Fibroblast of skin of right biceps (primary cell): ENCODE data around the gene THAP8.
"Not testable (repeated sequence)": the region's sequence is repeated elsewhere in the genome, so short reads cannot be mapped to it uniquely, and the experiment has no call there.

Experiments
- DNase-seq: peaks from one replicate; pipeline ENCODE4 v3.0.0-alpha.2; 2013

The THAP8 gene

DNA sequence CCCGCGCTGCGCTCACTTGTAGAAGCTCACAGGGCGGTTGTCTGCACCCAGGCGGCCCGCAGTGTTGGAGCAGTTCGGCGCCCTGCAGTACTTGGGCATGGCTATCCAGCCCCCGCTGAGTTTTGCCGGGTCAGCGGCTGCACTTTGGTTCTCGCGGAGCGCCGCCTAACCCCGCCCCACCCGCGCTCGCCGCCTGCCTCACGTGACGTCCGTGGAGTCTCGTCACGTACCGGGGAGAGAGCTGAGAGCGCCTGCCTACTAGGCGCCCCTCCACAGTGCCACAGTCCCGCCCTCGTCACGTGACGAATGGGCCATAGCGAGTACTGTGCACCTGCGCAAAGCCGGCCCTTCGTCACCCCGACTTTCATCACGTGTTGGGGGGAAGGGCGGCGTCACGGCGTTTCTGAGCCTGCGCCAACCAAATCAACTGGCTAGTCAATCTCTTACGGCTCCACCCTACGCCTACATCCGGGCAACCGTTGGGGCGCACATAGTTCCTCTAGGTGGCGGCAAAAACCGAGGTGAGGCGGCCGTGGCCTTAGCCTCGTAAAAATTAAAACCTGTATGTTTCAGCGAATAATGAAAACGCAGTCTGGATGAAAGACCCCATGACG lies at the start of gene THAP8:
Gene THAP8, minus strand, starts transcription at position 167 of the 614 bp plus-strand sequence. Its CDS starts 68 bp downstream, at position 99.
- DNase-seq = peak; percentile 99

DNA sequence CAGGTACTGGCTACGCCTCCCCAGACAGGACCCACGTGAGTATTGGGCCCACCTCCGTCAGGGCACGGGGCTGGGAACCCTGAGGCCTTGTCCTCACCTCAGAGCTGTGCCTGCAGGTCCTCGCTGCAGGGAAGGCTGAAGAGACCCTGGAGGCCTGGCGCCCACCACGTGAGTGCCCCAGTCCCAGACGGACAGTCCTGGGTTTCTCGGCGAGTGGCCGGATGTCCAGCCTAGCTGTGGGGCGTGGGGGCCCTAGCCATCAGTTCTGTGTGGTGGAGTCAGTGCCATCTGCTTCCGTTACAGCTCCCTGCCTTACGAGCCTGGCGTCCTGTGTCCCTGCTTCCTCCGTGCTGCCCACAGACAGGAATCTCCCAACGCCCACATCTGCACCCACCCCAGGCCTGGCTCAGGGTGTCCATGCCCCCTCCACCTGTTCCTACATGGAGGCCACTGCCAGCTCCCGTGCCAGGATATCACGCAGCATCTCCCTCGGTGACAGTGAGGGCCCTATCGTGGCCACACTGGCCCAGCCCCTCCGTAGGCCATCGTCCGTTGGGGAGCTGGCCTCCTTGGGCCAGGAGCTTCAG lies 49.0 kb upstream of the THAP8 start:
- DNase-seq = no peak

DNA sequence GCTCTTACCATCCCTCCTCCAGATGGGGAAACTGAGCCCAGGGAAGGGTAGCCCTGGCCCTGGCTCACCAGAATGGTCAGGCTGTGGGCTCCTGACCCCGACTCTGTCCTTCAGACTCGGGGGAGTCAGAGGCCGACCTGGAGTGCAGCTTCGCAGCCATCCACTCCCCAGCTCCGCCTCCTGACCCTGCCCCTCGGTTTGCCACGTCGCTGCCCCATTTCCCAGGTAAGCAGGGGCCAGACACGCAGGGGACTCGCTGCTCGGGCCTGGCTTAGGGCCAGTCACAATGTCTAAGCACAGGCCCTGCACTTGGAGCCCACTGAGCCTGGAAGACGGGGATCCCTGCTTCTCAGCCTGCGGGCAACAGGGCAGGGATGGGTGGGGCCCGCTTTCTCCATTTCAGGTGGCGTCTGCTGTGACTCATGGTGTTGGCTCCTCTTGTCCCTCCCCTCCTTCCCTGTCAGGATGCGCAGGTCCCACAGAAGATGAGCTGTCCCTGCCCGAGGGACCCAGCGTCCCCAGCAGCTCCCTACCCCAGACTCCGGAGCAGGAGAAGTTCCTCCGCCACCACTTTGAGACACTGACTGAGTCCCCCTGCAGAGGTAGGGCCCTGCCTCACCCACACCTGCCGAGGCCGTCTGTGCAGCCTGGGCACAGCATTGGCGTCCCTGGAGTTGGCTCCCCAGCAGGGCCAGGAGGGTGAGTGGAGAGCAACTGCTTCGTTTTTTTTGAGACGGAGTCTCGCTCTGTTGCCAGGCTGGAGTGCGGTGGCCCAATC lies 47.7 kb upstream of the THAP8 start:
- DNase-seq = no peak

GRCh38 chr19:36100476-36100875 lies 46.4 kb upstream of the THAP8 start:
- no peak for DNase-seq

DNA sequence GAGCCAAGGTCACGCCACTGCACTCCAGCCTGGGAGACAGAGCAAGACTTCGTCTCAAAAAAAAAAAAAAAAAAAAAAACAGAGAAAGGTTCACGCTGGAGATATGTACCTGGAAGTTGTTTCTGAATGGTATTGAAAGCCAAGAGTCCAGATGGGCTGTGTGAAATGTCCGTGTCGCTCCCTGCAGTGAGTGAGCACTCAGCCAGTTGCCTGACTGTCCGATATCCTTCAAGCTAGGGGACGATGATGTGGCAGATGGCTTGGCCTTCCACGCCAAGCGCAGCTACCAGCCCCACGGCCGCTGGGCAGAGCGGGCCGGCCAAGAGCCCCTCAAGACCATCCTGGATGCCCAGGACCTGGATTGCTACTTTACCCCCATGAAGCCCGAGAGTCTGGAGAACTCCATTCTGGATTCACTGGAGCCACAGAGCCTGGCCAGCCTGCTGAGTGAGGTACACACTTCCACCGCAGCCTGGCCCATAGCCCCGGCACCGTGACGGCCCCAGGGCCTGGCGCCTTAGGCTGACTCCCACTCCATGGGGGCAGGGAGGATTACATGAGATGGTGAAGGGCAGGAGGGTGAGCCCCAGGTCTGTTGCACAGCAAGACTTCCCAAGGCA lies 45.2 kb upstream of the THAP8 start:
- DNase-seq = no peak

GRCh38 chr19:36097036-36097435 lies 43.0 kb upstream of the THAP8 start:
- DNase-seq = no peak

GRCh38 chr19:36093687-36094086 lies 39.6 kb upstream of the THAP8 start:
- no peak for DNase-seq

- no peak for DNase-seq
Observed at GRCh38 chr19:36093146-36093662, 39.1 kb upstream of the THAP8 start.

GRCh38 chr19:36092566-36092965 lies 38.5 kb upstream of the THAP8 start:
- no peak for DNase-seq

- no peak for DNase-seq
Observed at GRCh38 chr19:36090910-36091695, 37.0 kb upstream of the THAP8 start.

- no peak for DNase-seq
Observed at GRCh38 chr19:36089847-36090246, 35.8 kb upstream of the THAP8 start.

DNA sequence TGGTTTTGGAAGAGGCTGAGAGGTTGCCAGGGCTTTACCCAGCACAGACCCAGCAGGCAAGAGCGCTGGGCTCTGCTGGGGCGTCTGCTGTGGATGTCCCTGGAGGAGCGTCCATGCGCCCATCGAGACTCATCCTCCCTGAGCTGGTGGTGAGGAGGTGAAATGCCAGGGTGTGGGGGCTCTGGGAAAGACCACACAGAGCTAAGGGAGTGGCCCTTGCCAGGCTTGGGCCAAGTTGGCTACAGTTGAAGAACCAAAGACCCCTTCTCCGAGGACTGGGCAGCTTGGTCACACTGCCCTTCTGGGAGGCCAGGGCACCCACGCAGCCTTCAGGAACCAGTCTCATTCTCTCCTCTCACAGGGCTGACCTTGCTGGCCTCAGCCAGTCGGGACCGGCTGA lies 32.2 kb upstream of the THAP8 start:
- DNase-seq = no peak

DNA sequence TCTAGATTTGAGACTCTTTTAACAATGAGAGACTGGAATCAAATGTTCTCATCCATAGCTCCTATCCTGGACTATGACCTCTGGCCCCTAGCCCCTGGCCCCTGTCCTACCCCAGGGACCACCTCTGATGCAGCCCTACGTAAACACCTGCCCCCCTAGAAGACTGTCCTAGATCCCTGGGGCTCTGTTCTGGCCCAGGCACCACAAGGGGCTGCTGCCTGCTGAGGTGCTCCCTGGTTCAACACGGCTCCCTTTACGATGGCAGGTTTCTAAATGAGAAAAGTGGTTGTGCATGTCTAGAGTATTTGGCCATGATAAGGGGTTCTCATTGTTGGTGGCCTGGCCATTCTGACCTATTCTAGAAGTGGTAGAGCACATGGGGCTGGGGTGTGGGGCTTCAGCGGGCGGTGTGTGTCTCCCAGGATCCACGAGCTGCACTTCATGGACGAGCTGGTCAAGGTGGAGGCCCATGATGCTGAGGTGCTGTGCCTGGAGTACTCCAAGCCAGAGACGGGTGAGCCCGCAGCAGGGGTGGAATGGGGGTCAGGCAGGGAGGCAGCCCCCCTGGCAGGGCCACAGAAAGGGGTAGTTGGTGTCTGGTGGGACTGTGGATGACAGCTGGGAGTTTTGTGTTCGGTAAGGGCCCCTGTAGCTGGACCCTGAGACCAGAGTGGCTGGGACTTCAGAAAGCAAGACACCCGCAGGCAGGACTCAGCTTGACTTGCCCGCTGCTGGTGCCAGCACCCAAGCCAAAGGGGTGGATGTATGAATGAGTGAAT lies 30.3 kb upstream of the THAP8 start:
- no peak for DNase-seq

DNA sequence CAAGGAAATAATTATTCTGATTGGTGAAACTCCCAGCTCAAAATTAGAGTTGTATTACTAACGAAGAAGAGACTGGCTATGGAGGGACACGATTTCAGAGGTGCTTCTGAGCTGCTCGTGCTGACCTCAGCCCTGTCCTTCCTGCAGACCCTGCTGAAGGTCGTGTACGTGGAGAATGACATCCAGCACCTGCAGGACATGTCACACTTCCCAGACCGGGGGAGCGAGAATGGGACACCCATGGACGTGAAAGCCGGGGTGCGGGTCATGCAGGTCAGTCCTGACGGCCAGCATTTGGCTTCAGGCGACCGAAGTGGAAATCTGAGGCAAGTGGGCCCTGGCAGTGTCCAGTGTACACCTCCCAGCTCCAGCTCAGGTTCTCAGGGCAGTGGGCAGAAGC lies 28.8 kb upstream of the THAP8 start:
- no peak for DNase-seq

DNA sequence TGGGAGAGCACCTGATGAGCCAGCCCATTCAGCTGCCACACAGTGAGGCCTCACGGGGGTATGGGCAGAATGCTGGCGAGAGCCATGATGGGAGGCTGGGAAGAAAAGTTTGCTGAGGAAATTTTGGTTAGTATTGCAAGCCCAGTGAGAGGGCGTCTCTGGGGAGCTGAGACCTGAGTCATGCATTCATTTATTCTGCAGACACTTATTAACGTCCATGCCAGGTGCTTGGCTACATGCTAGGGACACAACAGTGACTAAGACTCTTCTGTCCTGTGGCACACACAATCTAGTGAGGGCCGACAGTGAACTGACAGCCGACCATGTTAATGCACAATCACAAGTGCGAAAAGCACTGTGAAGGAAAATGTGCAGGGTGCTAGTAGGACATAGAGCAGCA lies 27.8 kb upstream of the THAP8 start:
- peak; percentile 9 for DNase-seq

- no peak for DNase-seq
Observed at GRCh38 chr19:36081385-36081784, 27.3 kb upstream of the THAP8 start.

GRCh38 chr19:36079389-36079945 lies 25.4 kb upstream of the THAP8 start:
- DNase-seq = no peak

DNA sequence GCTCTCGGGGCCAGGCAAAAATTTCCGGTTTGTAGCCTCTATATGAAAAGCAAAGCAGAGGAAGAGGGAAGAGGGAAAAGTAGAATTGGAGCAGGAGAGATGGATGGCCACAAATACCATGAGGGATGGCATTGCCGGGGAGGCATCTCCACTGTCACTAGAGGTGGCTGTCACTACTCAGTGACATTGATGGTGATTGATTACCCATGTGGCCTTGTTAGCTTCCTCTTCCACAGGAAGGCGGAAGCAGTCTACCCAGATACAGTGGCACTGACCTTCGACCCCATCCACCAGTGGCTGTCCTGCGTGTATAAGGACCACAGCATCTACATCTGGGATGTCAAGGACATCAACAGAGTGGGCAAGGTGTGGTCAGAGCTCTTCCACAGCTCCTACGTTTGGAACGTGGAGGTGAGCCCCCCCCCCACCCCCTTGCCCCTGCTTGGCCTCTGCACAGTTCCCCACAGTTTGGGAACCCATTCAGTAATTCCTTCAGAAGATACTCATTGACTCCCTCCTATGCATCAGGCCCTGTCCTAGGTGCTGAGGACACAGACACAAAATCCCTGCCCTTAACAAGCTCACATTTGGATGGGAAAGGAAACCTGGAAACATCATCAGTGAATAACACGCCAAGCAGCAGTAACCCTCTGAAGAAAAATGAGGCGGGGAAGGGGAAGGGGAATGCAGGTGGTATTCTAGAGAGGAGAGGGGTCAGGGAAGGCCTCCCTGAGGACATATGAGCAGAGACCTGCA lies 19.2 kb upstream of the THAP8 start:
- no peak for DNase-seq

DNA sequence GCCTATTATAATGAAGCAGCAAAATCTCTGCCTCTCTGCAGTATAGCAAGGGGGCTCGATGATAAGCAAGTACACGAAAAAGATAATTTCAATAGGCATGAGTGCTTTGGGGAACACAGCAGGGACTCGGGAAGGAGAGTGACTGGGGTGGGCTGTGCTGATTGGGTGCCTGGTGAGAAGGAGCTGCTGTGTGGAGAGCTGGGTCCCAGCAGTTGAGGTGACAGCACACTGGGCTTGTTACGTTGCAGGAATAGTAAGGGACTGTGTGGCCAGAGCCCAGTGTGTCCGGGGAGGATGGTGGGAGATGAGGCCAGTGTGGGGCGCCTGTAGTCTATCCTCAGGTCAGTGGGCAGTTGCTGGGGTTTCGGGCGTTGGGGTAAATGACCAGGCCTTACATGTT lies 18.0 kb upstream of the THAP8 start:
- no peak for DNase-seq

DNA sequence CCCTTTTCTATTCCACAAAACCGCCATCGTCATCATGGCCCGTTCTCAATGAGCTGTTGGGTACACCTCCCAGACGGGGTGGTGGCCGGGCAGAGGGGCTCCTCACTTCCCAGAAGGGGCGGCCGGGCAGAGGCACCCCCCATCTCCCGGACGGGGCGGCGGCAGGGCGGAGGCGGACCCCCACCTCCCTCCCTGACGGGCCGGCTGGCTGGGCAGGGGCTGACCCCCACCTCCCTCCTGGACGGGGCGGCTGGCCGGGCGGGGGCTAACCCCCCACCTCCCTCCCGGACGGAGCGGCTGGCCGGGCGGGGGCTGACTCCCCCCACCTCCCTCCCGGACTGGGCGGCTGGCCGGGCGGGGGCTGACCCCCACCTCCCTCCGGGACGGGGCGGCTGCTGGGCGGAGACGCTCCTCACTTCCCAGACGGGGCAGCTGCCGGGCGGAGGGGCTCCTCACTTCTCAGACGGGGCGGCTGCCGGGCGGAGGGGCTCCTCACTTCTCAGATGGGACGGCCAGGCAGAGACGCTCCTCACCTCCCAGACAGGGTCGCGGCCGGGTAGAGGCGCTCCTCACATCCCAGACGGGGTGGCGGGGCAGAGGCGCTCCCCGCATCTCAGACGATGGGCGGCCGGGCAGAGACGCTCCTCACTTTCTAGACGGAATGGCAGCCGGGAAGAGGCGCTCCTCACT lies 14.9 kb upstream of the THAP8 start:
- not testable (repeated sequence) for DNase-seq
